ENCODE data around the gene ADCY4.

DNA sequence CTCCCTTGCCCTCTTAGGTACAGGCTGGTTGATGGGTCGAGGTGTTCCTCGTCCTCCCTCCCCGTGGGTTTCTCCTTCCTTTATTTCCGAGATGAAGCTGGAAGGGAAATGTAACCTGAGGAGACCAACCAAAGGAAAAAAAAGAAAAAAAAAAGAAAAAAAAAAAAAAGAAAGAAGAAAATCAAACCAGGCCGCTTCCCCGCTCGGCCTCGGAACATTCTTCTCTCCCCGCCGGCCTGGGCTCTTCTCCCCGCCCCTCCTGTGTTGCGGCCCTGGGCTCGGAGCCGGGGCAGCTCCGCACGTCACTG, 31.5 kb upstream of the ADCY4 start:
- TF ChIP-seq, protein P1, sequence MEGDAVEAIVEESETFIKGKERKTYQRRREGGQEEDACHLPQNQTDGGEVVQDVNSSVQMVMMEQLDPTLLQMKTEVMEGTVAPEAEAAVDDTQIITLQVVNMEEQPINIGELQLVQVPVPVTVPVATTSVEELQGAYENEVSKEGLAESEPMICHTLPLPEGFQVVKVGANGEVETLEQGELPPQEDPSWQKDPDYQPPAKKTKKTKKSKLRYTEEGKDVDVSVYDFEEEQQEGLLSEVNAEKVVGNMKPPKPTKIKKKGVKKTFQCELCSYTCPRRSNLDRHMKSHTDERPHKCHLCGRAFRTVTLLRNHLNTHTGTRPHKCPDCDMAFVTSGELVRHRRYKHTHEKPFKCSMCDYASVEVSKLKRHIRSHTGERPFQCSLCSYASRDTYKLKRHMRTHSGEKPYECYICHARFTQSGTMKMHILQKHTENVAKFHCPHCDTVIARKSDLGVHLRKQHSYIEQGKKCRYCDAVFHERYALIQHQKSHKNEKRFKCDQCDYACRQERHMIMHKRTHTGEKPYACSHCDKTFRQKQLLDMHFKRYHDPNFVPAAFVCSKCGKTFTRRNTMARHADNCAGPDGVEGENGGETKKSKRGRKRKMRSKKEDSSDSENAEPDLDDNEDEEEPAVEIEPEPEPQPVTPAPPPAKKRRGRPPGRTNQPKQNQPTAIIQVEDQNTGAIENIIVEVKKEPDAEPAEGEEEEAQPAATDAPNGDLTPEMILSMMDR (conservative IDR thresholded peaks at IDR 0.05; ENCODE audit: low read depth, low read length) = no peak
- no peak for TF ChIP-seq EZH2phosphoT487 (IDR thresholded peaks at IDR 0.05; ENCODE audit: borderline replicate concordance, low read length)
- TF ChIP-seq EZH2 (IDR thresholded peaks at IDR 0.05; ENCODE audit: low read length, unreplicated experiment) = no peak
